Hepatocyte (in vitro differentiated cells): Measurements from ENCODE around the gene BMP7.

ENCODE experiments used
- EZH2 ChIP-seq: fragments of 200-600 bp; sonication (generic); IDR thresholded peaks from 2 replicates; pipeline ENCODE4 v1.6.1; 2016; ENCODE audit warnings: antibody characterized with exemption, mild to moderate bottlenecking, borderline replicate concordance
- TF ChIP-seq, protein P1 (sequence below): fragments of 200-600 bp; sonication (generic); IDR thresholded peaks from 2 replicates; pipeline ENCODE4 v1.5.1; 2016; ENCODE audit warnings: antibody characterized with exemption, mild to moderate bottlenecking; ENCODE audit not compliant: poor library complexity

DNA sequence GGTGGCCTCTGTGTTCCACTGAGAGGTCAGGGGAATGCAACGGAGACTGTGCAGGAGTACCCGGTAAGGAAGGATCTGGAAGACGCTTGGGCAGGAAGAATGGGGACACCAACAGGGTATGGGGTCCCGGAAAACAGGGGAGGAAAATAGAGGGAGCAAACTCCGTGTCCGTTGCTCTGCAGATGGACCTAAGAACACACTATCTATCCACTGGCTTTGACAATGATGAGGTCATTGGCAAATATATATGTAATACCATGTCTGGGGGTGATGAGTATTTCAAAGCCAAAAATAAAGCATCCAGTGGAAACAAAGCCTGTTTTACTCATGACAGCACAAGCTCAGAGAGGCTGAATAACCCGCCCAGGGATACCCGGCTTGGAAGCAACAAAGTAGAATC lies 80.2 kb downstream of the BMP7 start:
- TF ChIP-seq, protein P1, sequence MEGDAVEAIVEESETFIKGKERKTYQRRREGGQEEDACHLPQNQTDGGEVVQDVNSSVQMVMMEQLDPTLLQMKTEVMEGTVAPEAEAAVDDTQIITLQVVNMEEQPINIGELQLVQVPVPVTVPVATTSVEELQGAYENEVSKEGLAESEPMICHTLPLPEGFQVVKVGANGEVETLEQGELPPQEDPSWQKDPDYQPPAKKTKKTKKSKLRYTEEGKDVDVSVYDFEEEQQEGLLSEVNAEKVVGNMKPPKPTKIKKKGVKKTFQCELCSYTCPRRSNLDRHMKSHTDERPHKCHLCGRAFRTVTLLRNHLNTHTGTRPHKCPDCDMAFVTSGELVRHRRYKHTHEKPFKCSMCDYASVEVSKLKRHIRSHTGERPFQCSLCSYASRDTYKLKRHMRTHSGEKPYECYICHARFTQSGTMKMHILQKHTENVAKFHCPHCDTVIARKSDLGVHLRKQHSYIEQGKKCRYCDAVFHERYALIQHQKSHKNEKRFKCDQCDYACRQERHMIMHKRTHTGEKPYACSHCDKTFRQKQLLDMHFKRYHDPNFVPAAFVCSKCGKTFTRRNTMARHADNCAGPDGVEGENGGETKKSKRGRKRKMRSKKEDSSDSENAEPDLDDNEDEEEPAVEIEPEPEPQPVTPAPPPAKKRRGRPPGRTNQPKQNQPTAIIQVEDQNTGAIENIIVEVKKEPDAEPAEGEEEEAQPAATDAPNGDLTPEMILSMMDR = no peak
- TF ChIP-seq EZH2 = no peak
